Ascending aorta (tissue), 2 donors: Measurements from ENCODE around the gene LCN10. TPM values are rescaled to one million over a fixed set of nuclear protein-coding genes. Genes with fewer than 3 reads are reported as not detected.
"Not testable (repeated sequence)": the region's sequence is repeated elsewhere in the genome, so short reads cannot be mapped to it uniquely, and the experiment has no call there.

Experiments used
- DNase-seq, 2 donors: peaks; one replicate each; pipeline ENCODE4 v3.0.0-alpha.2; 2019; ENCODE audit warnings: low spot score in 2 of 2
- H3K27ac ChIP-seq, 2 donors: fragments of 200-600 bp; sonication (generic); one replicate each; pipeline ENCODE4 v1.5.1; 2016 to 2017; ENCODE audit warnings: mild to moderate bottlenecking in 1 of 2
- H3K27me3 ChIP-seq: fragments of 200-600 bp; sonication (generic); one replicate; pipeline ENCODE4 v1.5.1; 2017
- H3K36me3 ChIP-seq, 2 donors: fragments of 200-600 bp; sonication (generic); one replicate each; pipeline ENCODE4 v1.5.1; 2016
- H3K4me1 ChIP-seq, 2 donors: fragments of 200-600 bp; sonication (generic); one replicate each; pipeline ENCODE4 v1.5.1; 2016 to 2017; ENCODE audit warnings: mild to moderate bottlenecking in 1 of 2
- H3K4me3 ChIP-seq, 2 donors: fragments of 200-600 bp; sonication (generic); one replicate each; pipeline ENCODE4 v1.5.1; 2016 to 2017; ENCODE audit warnings: mild to moderate bottlenecking in 1 of 2
- H3K9me3 ChIP-seq, 2 donors: fragments of 200-600 bp; sonication (generic); one replicate each; pipeline ENCODE4 v1.5.1; 2016
- intact Hi-C: fragments of 100-400 bp; cut with DNase I; formaldehyde crosslinking; loops from one replicate; pipeline ENCODE4 v1.15.1; 2023
- total RNA-seq: library from RNA; depleted of rRNA; stranded (reverse); fragments of >200 nt; gene quantifications from one replicate; pipeline ENCODE4 v1.1.0, GENCODE V29; 2016
- TF ChIP-seq, protein P1 (sequence below), 3 experiments: fragments of 200-600 bp in 2 of 3; fragments of 450-650 bp in 1 of 3; sonication (generic) in 2 of 3; IDR thresholded peaks; one replicate each; pipeline ENCODE4 v1.5.1; 2016 to 2019; ENCODE audit warnings: antibody characterized with exemption in 3 of 3, mild to moderate bottlenecking in 1 of 3, moderate library complexity in 1 of 3

The LCN10 gene
- total RNA-seq, 1 donor from 2014 or later = 28.5 TPM

DNA sequence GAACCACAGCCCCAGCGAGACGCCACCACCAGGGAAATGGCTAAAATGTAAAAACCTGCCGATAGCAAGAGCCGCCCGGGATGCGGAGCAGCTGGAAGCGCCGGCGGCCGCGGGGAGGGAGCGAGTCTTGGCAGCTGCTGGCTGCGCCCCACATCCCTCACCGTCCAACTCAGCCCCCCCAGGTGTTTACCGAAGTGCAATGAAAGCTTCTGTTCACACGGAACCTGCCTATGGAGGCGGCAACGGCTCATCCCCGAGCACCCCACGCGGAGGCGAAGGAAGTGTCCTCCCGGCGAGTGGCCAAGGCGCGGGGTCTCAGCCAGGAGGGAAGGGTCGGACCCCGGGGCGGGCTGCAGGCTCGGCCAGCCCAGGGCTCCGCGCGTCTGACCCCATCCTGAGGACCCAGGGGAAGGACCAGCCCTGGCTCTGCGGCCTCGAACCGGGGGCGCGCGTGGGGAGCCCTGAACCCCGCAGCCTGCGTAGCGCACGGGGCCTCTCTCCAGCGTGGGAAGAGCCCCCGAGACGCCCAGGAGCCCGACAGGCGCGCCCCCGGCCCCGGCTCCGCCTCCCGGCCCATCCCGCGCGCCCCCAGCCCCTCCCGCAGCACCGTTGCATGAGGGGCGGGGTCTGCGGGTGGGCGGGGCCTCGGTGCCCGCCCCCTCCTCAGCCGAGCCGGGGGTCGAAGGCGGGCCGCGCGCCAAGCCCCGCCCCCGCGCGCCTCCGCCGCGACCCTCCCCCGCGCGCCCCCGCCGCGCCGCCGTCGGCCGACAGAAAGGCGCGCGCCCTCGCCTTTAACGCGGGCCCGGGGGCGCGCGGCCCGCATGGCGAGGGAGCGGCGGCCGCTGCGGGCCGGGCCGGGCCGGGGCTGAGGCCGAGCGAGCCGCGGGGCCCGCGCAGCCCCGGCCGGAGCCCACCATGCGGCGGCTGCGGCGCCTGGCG is 30.7 kb downstream of the LCN10 start, which contains the start of gene DIPK1B:
Gene DIPK1B (plus strand): TSS at position 822 of the 939 bp plus-strand sequence. CDS start 94 bp downstream, at position 916.
- H3K27ac ChIP-seq = no peak within 1 kb of the TSS
- TF ChIP-seq, protein P1, sequence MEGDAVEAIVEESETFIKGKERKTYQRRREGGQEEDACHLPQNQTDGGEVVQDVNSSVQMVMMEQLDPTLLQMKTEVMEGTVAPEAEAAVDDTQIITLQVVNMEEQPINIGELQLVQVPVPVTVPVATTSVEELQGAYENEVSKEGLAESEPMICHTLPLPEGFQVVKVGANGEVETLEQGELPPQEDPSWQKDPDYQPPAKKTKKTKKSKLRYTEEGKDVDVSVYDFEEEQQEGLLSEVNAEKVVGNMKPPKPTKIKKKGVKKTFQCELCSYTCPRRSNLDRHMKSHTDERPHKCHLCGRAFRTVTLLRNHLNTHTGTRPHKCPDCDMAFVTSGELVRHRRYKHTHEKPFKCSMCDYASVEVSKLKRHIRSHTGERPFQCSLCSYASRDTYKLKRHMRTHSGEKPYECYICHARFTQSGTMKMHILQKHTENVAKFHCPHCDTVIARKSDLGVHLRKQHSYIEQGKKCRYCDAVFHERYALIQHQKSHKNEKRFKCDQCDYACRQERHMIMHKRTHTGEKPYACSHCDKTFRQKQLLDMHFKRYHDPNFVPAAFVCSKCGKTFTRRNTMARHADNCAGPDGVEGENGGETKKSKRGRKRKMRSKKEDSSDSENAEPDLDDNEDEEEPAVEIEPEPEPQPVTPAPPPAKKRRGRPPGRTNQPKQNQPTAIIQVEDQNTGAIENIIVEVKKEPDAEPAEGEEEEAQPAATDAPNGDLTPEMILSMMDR (IDR thresholded peaks at IDR 0.05) = no peak
- DNase-seq = no peak
- no peaks in the 10 kb centered on the region for H3K36me3 ChIP-seq
- peaks cover 0 to 7% of the 10 kb centered on the region in 2 donors for H3K4me1 ChIP-seq
- H3K4me3 ChIP-seq = peak within 1 kb of the TSS; percentile 40 to 43
- no peaks in the 10 kb centered on the region for H3K9me3 ChIP-seq
- intact Hi-C loops = no loop called here
- H3K27me3 ChIP-seq = peaks cover 6% of the 10 kb centered on the region

DNA sequence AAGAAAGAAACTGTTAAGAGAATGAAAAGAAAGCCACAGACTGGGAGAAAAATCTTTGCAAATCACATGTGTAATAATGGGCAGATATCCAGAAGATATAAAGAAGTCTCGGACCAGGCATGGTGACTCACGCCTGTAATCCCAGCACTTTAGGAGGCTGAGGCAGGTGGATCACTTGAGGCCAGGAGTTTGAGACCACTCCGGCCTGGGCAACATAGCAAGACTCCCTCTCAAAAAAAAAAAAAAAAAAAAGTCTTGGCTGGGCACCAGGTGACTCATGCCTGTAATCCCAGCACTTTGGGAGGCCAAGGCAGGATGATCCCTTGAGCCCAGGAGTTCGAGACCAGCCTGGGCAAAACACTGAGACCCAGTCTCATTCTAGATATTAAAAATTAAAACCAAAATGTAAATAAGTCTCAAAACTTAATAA is 31.5 kb downstream of the LCN10 start:
- H3K4me3 ChIP-seq, intact Hi-C loops, H3K36me3 ChIP-seq, H3K4me1 ChIP-seq, H3K27ac ChIP-seq, DNase-seq, H3K27me3 ChIP-seq, H3K9me3 ChIP-seq: not testable (repeated sequence)

DNA sequence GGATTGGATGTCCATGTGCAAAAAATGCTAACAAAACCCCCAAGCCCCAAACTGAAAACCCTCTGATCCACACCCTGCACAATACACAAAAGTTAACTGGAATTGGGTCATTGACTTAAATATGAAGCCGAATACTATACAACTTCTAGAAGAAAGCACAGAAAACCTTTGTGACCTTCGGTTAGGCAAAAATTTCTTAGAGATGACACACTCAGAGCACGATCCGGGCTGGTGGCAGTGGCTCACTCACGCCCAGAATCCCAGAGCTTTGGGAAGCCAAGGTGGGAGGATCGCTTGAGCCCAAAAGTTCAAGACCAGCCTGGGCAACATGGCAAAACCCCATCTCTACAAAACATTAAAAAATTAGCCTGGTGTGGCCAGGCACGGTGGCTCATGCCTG is 32.2 kb downstream of the LCN10 start:
- intact Hi-C loops = no loop called here
- TF ChIP-seq, protein P1 (IDR thresholded peaks at IDR 0.05) = no peak
- Histone ChIP-seq H3K4me1 (peaks cover 0 to 7% of the 10 kb centered on the region in 2 donors), H3K4me3 (no peak overlapping the region), H3K36me3 (no peaks in the 10 kb centered on the region), H3K27me3 (peaks cover 6% of the 10 kb centered on the region), H3K9me3 (no peaks in the 10 kb centered on the region), H3K27ac (no peak overlapping the region)
- DNase-seq = no peak

DNA sequence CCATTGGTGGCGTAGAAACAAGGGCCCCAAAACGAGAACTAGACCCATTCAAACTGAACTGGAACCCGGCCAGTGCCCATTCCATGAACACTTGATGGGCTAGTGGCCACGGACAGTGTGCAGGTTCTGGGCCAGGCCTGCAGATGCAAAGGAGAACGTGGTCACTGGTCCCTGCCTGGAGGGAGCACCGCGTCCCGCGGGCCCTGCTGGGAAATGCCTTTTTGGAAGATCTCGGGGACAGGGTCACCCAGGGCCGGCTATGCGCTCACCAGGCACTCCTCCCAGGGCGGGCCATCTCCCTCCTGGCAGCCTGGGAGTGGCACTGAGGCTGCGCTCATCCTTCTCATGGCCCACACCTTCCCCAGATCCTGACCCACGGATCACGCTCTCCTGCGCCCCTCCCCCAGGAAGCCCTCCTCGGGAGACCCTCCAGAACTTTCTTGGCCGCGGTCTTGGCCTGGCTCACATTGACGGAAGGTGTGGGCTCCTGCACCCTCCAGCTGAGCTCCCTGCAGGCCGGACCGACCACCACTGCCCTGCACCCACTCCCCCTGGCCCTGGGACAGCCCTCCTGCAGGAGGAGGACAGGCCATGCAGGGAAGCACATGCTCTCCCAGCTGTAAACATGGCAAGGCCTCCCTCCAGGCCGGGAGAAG is 33.2 kb downstream of the LCN10 start:
- intact Hi-C loops = no loop called here
- no peaks in the 10 kb centered on the region for H3K9me3 ChIP-seq
- TF ChIP-seq, protein P1 (IDR thresholded peaks at IDR 0.05) = no peak

DNA sequence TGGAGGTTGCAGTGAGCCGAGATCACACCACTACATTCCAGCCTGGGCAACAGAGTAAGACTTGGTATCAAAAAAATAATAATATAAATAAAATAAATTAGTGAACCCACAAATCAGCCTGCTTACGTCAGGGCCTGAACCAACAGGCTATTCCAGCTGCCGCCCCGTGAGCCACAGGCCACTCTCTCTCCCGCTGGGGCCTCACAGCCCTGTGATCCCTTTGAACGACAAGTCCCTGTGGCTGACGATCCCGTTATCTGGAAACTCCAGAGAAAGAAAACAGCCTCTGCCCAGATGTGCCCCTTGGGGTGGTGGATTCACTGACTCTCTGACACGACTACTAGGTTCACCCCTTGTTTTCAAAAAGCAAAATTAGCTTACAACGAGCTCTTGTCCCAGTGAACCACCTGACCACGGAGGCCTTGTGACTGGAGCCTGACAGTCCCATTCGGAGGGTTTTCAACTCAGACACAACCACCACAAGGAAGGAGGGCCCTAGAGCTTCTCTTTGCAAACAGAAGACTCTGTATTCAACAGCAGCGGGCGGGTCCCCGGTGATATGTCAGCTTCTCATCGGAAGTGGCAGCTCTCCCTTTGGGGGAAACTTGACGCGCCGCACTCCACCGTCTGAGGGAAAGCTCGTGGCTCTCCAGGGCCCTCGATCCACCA is 34.8 kb downstream of the LCN10 start:
- Histone ChIP-seq H3K9me3 (no peaks in the 10 kb centered on the region), H3K27ac (no peak overlapping the region), H3K4me3 (no peak overlapping the region), H3K4me1 (peaks cover 0 to 7% of the 10 kb centered on the region in 2 donors), H3K36me3 (no peaks in the 10 kb centered on the region), H3K27me3 (peaks cover 6% of the 10 kb centered on the region)
- DNase-seq = no peak
- TF ChIP-seq, protein P1 (IDR thresholded peaks at IDR 0.05) = no peak
- intact Hi-C loops = no loop called here

More for the DNA sequence above, 33.2 kb downstream of the LCN10 start:
- no peak for DNase-seq
- Histone ChIP-seq H3K27ac (no peak overlapping the region), H3K4me1 (peaks cover 0 to 7% of the 10 kb centered on the region in 2 donors), H3K4me3 (no peak overlapping the region), H3K36me3 (no peaks in the 10 kb centered on the region), H3K27me3 (peaks cover 6% of the 10 kb centered on the region)
